ENCODE results near the gene EFTUD2. TPM values are rescaled to one million over a fixed set of nuclear protein-coding genes. Genes with fewer than 3 reads are reported as not detected.
A peak's percentile ranks its signal among the peaks of the same experiment; 100 is the strongest.

EFTUD2 gene
- total and polyA plus RNA-seq, 2 donors (not counting 1 experiment from before 2014, with no cell fraction given), result 43.2 to 133 TPM

DNA sequence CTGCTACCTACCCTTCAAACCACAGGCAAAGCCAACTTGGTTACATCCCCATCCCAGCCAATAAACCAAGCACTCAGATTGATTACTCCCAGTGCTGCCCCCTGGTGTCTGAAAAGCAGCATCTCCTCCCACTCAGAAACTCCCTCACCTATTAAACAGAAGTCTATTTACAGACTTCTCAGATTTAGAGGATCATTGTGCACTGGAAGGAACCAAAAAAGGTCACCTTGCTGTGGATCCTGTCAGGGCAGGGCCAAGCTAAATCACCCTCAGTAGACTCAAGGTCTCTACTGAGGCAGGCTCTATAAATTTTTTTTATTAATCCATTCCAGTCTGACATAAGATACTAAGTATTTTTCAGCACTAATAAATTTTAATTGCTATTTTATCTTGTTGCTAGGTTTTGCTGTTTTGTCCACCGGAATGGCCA is 34.0 kb downstream of the EFTUD2 start:
- Histone ChIP-seq H3K79me2 (ENCODE audit: control insufficient read depth, insufficient read depth, low read length) (no peaks in the 10 kb centered on the region), H3K9ac (ENCODE audit: low read length) (no peak overlapping the region), H3K4me2 (replicated peaks; ENCODE audit: low read depth, low read length, poor library complexity, severe bottlenecking) (no peak overlapping the region), H2AFZ (ENCODE audit: insufficient read depth, low read depth, low read length, poor library complexity, severe bottlenecking) (no peak overlapping the region), H4K20me1 (ENCODE audit: control insufficient read depth, insufficient read depth, low read length, poor library complexity, severe bottlenecking) (peaks cover 5% of the 10 kb centered on the region), H3K4me3 (ENCODE audit: control extremely low read depth in 1 of 5, extremely low read depth in 1 of 5, insufficient read depth in 1 of 5, low read depth in 2 of 5, low read length in 4 of 5) (no peak overlapping the region), H3K27me3 (replicated peaks in 1 of 4; ENCODE audit: control extremely low read depth in 1 of 4, control insufficient read depth in 3 of 4, insufficient read depth in 4 of 4, low read length in 3 of 4) (no peaks in the 10 kb centered on the region), H3K4me1 (ENCODE audit: control insufficient read depth in 2 of 2, insufficient read depth in 2 of 2, low read length in 2 of 2) (no peaks in the 10 kb centered on the region), H3K9me3 (ENCODE audit: control extremely low read depth in 1 of 3, control insufficient read depth in 2 of 3, insufficient read depth in 1 of 3, low read length in 2 of 3) (no peaks in the 10 kb centered on the region), H3K27ac (ENCODE audit: low read length in 2 of 2) (no peak overlapping the region), H3K36me3 (replicated peaks in 1 of 2; ENCODE audit: control extremely low read depth in 1 of 2, control insufficient read depth in 1 of 2, extremely low read depth in 1 of 2, insufficient read depth in 2 of 2, low read length in 1 of 2) (peaks cover 5 to 82% of the 10 kb centered on the region in 2 experiments)
- ChIA-PET POLR2A (no interaction called here), CTCF (interaction anchor here (0.8 to 9.7 kb wide), 17 partner anchors 8 to 332 kb away, joined by 3 to 208 read pairs (median 4); partner anchors contain the start of gene EFTUD2)
- Mint-ChIP-seq H3K9me3 (ENCODE audit: insufficient read depth) (no peaks in the 10 kb centered on the region), H3K4me1 (no peaks in the 10 kb centered on the region), H3K27me3 (no peaks in the 10 kb centered on the region), H3K27ac (no peak overlapping the region), H3K4me3 (no peak overlapping the region)
- no CpG with 5 or more reads among the region's 1 CpG for WGBS (ENCODE audit: insufficient coverage)
- ATAC-seq (ENCODE audit: low read depth) (peak; percentile 60), DNase-seq (peak; percentile 80)
- intact Hi-C loops (cut with micrococcal nuclease), result loop anchor here (1.0 kb wide), 2 partner anchors 86 to 90 kb away; no protein-coding TSS in a partner anchor
- TF ChIP-seq, protein P1, sequence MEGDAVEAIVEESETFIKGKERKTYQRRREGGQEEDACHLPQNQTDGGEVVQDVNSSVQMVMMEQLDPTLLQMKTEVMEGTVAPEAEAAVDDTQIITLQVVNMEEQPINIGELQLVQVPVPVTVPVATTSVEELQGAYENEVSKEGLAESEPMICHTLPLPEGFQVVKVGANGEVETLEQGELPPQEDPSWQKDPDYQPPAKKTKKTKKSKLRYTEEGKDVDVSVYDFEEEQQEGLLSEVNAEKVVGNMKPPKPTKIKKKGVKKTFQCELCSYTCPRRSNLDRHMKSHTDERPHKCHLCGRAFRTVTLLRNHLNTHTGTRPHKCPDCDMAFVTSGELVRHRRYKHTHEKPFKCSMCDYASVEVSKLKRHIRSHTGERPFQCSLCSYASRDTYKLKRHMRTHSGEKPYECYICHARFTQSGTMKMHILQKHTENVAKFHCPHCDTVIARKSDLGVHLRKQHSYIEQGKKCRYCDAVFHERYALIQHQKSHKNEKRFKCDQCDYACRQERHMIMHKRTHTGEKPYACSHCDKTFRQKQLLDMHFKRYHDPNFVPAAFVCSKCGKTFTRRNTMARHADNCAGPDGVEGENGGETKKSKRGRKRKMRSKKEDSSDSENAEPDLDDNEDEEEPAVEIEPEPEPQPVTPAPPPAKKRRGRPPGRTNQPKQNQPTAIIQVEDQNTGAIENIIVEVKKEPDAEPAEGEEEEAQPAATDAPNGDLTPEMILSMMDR (IDR thresholded peaks at IDR 0.05), result peak; percentile 95
- no peak for TF ChIP-seq EZH2 (IDR thresholded peaks at IDR 0.05; ENCODE audit: borderline replicate concordance, insufficient read depth, low read depth, low read length, poor library complexity, severe bottlenecking)

DNA sequence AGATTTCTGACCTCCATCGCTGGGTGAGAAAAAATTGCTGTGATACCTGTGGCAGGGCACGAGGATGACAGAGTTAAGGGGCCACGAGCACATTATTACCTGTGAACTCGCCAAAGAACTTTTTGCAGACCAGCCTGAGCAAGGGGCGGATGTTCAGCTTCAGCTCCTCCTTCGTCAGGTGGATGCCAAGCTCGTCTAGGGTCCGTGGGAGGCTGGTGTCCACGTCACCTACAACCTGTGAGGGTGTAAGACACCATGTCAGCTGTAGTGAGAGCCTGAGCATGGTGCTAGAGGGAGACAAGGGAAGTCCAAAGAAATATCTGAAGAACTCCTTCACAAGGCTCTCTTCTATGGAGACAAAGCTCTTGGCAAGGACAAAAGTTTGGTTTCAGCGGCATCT is 34.4 kb downstream of the EFTUD2 start:
- no peak overlapping the region for H2AFZ ChIP-seq (ENCODE audit: insufficient read depth, low read depth, low read length, poor library complexity, severe bottlenecking)
- ChIA-PET POLR2A (no interaction called here), CTCF (interaction anchor here (0.8 to 9.7 kb wide), 15 partner anchors 8 to 331 kb away, joined by 3 to 208 read pairs (median 4); partner anchors contain the start of gene EFTUD2)
- no peak overlapping the region for H3K4me2 ChIP-seq (replicated peaks; ENCODE audit: low read depth, low read length, poor library complexity, severe bottlenecking)
- no peaks in the 10 kb centered on the region for H3K9me3 ChIP-seq (ENCODE audit: control extremely low read depth in 1 of 3, control insufficient read depth in 2 of 3, insufficient read depth in 1 of 3, low read length in 2 of 3)
- H3K27me3 ChIP-seq (replicated peaks in 1 of 4; ENCODE audit: control extremely low read depth in 1 of 4, control insufficient read depth in 3 of 4, insufficient read depth in 4 of 4, low read length in 3 of 4), result no peaks in the 10 kb centered on the region
- H3K4me1 ChIP-seq (ENCODE audit: control insufficient read depth in 2 of 2, insufficient read depth in 2 of 2, low read length in 2 of 2), result no peaks in the 10 kb centered on the region
- Mint-ChIP-seq H3K27me3 (no peaks in the 10 kb centered on the region), H3K4me1 (no peaks in the 10 kb centered on the region), H3K4me3 (no peak overlapping the region), H3K27ac (no peak overlapping the region), H3K9me3 (ENCODE audit: insufficient read depth) (no peaks in the 10 kb centered on the region)
- intact Hi-C loops (cut with micrococcal nuclease), result loop anchor here (1.0 kb wide), 2 partner anchors 86 to 90 kb away; no protein-coding TSS in a partner anchor
- no peak overlapping the region for H3K27ac ChIP-seq (ENCODE audit: low read length in 2 of 2)
- no peak overlapping the region for H3K9ac ChIP-seq (ENCODE audit: low read length)
- TF ChIP-seq, protein P1 (IDR thresholded peaks at IDR 0.05), result no peak
- no peak for TF ChIP-seq EZH2 (IDR thresholded peaks at IDR 0.05; ENCODE audit: borderline replicate concordance, insufficient read depth, low read depth, low read length, poor library complexity, severe bottlenecking)
- DNase-seq (no peak), ATAC-seq (ENCODE audit: low read depth) (no peak)
- peaks cover 5% of the 10 kb centered on the region for H4K20me1 ChIP-seq (ENCODE audit: control insufficient read depth, insufficient read depth, low read length, poor library complexity, severe bottlenecking)
- no peaks in the 10 kb centered on the region for H3K79me2 ChIP-seq (ENCODE audit: control insufficient read depth, insufficient read depth, low read length)
- no peak overlapping the region for H3K4me3 ChIP-seq (ENCODE audit: control extremely low read depth in 1 of 5, extremely low read depth in 1 of 5, insufficient read depth in 1 of 5, low read depth in 2 of 5, low read length in 4 of 5)
- H3K36me3 ChIP-seq (replicated peaks in 1 of 2; ENCODE audit: control extremely low read depth in 1 of 2, control insufficient read depth in 1 of 2, extremely low read depth in 1 of 2, insufficient read depth in 2 of 2, low read length in 1 of 2), result peaks cover 6 to 82% of the 10 kb centered on the region in 2 experiments
- 83% methylated on average over 10 of the region's 10 CpGs for WGBS (ENCODE audit: insufficient coverage)

Data from B cell (primary cell).